GM19023 (cell line): Measurements from ENCODE around the gene LRIG3.
A peak's percentile ranks its signal among the peaks of the same experiment; 100 is the strongest.
"Not testable (repeated sequence)": the region's sequence is repeated elsewhere in the genome, so short reads cannot be mapped to it uniquely, and the experiment has no call there.

Source experiments
- ATAC-seq: cut with Tn5 transposase; IDR thresholded peaks from one replicate; pipeline ENCODE4 v1.9.1; 2021; ENCODE audit warnings: mild to moderate bottlenecking, moderate library complexity; ENCODE audit not compliant: unreplicated experiment

The LRIG3 gene, protein sequence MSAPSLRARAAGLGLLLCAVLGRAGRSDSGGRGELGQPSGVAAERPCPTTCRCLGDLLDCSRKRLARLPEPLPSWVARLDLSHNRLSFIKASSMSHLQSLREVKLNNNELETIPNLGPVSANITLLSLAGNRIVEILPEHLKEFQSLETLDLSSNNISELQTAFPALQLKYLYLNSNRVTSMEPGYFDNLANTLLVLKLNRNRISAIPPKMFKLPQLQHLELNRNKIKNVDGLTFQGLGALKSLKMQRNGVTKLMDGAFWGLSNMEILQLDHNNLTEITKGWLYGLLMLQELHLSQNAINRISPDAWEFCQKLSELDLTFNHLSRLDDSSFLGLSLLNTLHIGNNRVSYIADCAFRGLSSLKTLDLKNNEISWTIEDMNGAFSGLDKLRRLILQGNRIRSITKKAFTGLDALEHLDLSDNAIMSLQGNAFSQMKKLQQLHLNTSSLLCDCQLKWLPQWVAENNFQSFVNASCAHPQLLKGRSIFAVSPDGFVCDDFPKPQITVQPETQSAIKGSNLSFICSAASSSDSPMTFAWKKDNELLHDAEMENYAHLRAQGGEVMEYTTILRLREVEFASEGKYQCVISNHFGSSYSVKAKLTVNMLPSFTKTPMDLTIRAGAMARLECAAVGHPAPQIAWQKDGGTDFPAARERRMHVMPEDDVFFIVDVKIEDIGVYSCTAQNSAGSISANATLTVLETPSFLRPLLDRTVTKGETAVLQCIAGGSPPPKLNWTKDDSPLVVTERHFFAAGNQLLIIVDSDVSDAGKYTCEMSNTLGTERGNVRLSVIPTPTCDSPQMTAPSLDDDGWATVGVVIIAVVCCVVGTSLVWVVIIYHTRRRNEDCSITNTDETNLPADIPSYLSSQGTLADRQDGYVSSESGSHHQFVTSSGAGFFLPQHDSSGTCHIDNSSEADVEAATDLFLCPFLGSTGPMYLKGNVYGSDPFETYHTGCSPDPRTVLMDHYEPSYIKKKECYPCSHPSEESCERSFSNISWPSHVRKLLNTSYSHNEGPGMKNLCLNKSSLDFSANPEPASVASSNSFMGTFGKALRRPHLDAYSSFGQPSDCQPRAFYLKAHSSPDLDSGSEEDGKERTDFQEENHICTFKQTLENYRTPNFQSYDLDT

DNA sequence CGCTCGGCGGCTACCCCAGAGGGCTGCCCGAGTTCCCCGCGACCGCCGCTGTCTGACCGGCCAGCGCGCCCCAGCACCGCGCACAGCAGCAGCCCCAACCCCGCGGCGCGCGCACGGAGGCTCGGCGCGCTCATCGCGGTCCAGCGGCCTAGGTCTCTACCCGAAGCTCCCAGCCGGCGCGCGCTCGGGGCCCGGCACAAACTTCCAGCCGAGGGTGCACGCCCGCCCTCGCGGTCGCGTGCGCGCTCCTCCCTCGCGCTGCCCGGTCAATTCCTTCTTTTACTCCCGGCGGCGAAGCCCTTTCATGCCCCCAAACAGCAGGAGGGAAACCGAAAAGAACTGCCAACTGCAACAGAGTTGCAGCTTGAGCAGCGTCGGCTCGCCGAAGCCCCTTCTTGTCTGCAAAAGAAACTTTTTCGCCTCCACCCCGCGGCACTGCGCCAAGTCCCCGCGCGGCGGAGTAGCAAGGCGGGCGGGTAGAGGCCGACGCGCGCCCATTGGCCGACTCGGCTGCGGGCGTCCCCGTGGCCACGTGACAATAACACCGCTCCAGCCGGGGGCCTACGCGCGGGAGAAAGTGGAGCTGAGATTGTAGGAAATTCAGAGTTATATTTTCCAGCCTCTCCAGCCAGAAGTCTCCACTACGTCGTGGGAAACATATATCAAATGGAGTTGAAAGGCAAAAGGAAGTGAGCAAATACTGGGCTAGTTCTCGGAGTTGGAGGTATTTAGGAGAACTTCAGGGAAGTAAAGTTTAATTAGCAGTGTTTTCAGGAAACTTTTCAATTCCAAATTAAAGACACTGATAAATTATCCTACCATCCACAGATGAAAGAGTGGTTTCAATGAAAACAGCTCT is at the start of gene LRIG3:
LRIG3 (minus strand) TSS at position 403 of the 859 bp plus-strand sequence; CDS start at position 134, 269 bp downstream.
- ATAC-seq = peak; percentile 92

DNA sequence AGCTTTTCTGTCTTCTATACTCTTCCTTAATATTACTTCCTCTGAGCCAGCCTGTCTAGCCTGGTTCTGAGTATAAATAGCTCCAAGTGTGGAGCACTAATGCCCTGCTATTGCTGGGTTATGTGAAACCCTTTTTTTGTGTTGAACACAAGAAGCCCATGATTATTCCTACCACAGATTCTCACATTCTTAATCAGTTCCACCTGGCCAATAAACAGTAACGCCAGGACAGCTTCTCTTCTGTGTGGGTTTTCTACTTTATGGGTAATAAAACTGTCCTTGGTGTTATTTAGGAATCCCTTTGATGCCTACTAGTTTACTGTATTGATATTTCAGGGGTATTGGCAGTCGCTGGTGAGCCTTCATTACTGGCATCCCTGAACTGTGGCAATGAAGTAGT is 48.9 kb upstream of the LRIG3 start:
- no peak for ATAC-seq

DNA sequence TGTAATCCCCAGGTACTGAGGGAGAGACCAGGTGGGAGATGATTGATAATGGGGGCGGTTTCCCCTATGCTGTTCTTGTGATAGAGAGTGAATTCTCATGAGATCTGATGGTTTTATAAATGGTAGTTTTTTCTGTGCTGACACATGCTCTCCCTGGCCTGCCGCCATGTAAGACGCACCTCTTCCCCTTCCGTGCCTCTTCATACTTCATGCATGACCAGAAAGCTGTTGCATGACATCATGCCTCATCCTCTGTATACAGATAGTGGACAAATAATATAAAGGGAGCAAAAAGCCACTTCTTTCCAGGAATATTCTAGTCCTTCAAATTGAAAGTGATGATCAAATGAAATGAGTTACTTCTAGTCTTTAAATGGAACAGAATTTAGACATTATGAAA is 47.3 kb upstream of the LRIG3 start:
- no peak for ATAC-seq

DNA sequence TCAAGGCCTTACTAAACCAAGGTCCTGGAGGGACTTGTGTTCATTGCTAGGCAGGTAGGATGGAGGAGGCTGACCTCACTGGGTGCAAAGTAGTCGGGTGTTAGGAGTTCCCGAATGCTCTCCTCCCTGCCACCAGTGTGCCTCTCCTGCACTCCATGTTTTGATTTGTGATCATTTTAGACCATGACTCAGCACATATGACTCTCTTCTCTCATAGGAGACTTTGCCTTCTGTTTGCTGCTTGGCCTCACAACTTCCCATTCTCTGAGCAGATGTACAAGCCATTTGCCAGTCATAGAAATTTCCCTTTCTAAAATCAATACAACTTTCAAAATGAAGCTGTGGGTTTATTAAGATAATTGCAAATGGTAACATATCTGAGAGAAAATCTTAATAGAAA is 46.6 kb upstream of the LRIG3 start:
- ATAC-seq = no peak

DNA sequence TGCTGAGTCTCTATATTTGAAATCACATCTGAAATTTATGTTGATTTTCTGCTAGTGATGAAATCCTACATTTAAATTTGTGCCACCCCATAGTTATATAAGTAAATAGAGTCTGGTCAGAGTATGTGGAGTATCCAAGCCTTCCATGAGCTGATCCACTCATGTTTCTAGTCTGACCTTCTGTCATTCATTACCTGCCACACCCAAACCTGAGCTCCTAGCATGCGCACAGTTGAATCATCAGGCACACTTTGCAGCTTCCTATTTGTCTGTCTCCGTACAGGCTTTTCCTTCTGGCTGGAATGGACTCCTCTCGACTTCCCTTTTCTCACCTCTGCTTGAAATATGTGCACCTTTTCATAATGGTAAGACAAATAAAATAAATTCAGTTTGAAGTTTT is 45.3 kb upstream of the LRIG3 start:
- no peak for ATAC-seq

DNA sequence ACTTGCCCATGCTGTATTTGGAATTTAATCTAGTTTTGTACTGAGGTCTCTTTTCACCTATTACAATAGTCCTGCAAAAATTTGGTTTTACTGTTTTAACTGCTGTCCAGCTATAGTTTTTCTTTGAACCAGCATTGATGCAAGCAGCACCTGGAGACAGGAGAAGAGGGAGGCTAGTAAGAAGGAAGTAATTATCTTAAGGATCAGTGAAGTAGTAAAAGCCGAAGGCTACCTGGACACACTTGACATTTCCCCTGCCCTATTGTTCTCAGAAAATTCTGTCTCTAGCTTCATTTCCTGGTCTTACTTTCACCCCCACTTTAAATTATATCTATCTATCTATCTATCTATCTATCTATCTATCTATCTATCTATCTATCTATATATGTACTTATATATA is 43.5 kb upstream of the LRIG3 start:
- ATAC-seq = no peak

DNA sequence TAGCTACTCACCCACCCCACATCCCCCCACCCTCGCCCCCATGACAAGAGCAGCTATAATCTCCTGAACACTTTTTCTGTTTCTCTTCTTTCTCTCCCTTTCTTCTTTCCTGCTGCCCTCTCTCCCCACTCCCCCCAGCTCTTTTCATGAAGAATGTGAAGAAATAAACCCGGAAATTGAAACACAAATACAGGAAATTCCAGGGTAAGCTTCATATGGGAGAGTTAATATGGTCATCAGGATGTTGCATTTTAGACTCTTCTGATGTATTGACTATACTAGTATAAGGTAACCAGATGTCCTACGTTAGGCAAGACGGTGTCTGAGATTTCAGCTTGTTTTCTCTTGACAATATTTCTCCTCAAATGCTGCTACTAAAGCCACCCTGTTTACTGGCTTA is 41.6 kb upstream of the LRIG3 start:
- ATAC-seq = no peak

DNA sequence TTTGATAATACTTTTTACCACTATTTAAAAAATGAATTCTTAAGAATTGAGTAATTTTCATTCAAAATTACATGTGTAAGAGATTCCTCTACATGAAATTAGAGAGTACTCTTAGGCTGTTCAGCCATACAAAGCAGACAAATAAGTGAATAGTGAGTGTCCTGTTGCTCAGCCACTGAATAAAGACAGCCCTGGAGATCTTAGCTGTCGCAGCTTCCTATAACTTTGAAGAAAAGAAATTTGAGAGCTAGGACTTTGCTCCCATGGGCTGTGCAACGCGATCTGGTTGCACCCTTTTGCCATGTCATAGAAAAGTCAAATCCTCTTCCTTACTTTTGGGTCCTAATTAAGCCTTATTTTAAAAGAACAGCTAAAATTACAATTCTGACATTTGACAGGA is 40.9 kb upstream of the LRIG3 start:
- ATAC-seq = no peak

DNA sequence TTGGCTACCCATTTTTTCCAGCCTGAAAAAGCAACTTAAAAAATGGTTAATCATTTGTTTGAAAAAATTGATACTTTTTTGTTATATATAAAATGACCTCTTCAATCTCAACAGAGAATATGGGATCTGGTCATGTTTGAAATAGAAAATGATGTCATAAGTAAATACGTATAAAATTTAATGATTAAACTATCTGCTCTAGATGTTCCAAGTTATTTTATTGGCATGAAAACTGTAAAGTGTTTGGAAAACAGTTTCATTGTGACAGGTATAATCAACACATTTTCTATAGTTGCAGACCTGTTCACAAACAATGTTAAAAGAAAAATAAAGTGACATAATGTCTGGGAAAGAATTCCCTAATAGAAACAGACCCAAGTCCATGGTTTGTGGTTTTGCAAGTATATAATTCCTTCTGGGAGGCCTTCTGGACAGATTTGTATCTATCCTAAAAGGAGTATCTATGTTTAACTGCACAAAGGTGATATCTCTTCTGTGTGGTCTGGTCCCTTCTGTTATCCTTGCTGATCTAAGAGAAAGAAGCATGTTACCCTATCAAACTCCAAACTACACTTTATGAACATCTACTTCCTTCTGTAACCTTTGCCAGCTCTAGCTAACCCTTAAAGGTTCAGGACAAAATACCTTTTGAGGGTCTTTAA is 39.5 kb upstream of the LRIG3 start:
- no peak for ATAC-seq

DNA sequence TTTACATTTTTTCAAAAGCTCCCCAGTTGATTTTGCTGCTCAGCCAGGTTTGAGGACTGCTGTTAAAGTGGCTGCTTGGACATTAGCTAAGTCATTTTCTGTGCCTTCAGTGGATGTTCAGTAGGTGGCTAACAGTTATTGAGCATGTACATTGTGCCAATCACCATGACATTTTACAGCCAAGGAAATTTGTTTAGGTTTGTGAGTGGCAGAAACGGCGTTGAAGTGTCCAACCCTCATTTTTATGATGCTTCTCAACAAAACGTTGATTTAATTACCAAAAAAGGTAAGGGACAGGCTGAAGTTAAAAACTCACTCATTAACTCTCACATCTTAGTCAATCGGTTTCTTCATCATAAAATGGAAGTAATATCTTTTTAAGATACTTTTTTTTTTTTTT is 37.0 kb upstream of the LRIG3 start:
- ATAC-seq = no peak

DNA sequence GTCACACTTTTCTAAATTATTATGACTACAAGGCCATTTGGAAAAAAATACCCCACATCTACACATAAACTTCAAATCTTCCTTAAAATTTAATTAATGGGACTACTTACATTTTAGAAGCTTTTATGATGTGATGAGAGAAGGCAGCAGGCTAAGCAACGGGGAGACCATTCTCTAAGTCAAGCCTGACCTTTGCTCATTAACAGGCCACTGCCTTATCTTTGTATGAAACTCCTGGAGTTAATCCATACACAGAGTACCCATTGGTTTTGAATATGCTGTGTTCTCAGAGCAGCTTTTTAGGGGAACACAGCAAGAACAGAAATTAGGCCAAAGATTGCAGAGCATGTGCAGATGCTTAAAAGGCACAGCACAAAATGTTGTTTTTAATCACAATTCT is 35.5 kb upstream of the LRIG3 start:
- ATAC-seq = no peak

DNA sequence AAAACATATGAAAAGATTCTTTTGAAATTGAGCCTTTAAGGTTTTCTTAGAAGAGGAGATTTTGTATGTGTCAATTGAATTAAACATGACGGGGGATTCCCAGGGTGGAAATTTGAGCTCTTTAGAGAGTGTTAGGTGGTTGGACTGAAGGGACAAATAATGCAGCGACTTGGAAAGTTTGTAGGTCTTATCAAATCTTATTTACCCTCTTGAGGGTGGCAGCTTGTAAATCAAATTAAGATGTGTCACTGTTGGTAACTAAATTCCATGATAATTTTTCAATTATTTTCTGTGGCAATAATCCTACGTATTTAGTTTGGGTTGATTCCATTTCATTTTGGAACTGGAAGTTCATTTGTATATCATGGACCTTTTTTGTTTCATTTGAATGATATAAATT is 33.7 kb upstream of the LRIG3 start:
- no peak for ATAC-seq

DNA sequence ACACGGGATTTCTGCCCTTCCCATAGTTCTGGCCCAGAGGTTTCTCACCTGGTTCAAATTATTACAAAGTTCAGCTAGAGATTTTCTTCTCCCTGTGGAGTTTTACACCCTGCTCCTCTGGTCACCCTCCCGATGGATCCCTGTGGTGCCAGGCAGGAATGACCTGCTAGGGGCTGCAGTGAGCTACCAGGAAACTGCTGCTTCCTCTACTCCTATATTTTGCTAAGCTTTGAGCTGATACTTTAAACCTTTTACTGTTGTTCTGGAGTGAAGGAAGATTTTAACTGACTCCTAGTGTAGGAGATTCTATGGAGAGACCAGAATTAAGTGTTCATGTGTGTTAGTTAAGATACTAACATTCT is 30.4 kb upstream of the LRIG3 start:
- ATAC-seq = no peak

DNA sequence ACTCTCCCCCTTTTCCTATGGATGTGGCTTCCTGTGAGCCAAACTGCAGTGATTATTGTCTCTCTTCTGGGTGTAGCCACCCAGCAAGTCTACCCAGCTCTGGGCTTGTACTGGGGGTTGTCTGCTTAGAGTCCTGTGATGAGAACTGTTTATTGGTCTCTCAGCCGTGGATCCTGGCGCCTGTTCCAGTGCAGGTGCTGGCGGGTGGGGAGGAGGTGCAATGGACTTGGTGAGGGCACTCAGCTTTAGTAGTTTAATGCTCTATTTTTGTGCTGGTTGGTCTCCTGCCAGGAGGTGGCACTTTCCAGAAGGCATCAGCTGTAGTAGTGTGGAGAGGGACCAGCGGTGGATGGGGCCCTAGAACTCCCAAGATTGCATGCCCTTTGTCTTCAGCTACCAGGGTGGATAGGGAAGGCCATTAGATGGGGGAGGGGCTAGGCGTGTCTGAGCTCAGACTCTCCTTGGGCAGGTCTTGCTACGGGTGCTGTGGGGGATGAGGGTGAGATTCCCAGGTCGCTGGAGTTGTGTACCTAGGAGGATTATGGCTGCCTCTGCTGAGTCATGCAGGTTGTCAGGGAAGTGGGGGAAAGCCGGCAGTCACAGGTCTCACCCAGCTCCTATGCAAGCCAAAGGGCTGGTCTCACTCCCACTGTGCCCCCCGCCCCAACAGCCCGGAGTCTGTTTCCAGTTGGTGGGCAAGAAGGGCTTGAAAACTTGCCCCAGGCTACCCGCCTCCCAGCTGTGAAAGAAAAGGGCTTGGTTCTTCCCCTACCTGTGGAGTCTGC is 29.8 kb upstream of the LRIG3 start:
- not testable (repeated sequence) for ATAC-seq

DNA sequence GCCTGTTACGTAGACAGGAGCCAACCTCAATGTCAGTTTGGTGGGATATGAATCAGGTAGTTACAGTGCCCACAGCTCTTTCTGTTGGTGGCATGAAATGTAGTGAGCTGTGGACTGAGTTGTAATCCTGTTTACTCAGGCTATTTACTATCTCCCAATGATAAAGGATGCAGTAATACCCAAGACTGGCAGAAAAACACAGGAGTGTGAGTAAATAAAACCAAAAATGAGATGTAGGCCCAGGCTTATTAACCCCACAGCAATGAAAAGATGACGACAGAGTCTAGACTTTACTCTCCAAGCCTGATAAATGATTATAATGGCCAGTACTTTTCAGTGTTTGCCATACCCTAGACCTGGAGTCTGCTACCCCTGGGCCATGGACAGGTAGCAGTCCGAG is 22.8 kb upstream of the LRIG3 start:
- no peak for ATAC-seq

DNA sequence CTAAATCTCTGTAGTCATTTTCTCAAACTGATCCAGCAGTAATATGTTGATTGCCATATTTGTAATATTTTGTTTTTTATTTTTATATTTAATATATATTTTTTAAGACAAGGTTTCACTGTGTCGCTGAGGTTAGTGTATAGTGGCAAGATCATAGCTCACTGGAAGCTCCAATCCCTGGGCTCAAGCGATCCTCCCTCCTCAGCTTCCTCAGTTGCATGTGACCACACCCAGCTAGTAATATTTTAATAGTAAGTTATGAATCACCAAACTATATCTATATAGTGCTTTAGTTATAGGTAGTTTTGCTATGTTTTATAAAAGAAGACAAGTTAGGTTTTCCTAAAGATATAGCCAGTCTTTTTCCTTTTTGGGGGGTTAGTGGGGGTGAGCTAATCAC is 22.0 kb upstream of the LRIG3 start:
- no peak for ATAC-seq

DNA sequence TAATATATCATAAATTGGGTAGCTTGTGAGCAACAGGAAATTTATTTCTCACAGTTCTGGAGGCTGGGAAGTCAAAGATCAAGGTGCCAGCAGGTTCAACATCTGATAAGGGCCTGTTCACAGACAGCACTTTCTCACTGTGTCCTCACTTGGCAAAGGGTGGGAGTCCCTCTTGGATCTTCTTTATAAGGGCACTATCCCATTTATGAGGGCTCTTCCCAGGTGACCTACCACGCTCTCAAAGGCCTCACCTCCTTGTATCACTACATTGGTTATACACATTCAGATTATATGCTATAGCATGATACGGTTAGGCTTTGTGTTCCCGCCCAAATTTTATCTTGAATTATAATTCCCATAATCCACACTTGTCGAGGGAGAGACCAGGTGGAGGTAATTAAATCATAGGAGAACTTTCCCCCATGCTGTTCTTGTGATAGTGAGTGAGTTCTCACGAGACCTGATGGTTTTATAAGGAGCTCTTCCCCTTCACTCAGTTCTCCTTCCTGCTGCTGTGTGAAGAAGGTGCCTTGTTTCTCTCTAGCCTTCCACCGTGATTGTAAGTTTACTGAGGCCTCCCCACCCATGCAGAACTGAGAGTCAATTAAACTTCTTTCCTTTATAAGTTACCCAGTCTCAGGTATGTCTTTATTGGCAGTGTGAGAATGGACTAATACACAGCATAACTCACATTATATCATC is 19.2 kb upstream of the LRIG3 start:
- no peak for ATAC-seq

DNA sequence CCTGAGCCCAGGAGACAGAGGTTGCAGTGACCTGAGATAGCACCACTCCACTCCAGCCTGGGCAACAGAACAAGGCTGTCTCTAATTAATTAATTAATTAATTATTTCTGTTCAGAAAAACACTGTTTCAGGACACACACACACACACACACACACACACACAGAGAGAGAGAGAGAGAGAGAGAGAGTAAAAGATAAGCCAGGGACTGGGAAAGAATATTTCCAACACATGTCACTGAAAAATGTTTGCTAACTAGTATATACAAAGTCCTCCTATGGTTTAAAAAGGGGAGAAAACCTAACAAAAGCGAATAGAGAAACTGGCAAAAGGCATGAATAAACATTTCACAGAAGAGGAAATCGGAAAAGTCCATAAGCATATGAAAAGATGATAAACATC is 18.1 kb upstream of the LRIG3 start:
- no peak for ATAC-seq

DNA sequence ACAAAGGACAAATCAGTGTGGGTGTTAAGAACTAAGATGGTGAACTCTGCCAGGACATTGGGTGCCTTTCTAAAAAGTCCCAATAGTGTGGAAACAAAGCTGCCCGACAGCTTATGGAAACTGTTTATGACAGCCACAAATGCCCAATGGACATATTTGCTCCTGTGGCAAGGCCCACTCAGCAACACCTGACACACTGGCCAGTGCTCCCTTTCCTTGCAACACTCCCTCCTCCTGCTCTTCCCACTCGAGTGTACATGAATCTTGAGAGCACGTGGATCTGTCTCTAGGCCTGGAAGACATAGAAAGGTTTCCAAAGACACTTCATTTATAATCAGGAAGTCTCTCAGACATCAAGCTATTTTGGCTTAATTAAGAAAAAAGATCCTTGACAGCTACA is 14.2 kb upstream of the LRIG3 start:
- no peak for ATAC-seq
